ACC112 (cell line): ENCODE results near the gene CAMKMT.
"Not testable (repeated sequence)": the region's sequence is repeated elsewhere in the genome, so short reads cannot be mapped to it uniquely, and the experiment has no call there.

Experiments
- H2AFZ ChIP-seq: fragments of 200-600 bp; sonication (generic); one replicate; pipeline ENCODE4 v1.6.0; 2017; ENCODE audit warnings: antibody characterized with exemption, low read length; ENCODE audit not compliant: unreplicated experiment
- H3K27ac ChIP-seq: fragments of 200-600 bp; sonication (generic); 2 replicates; pipeline ENCODE4 v1.5.1; 2014; ENCODE audit warnings: low read depth, mild to moderate bottlenecking, antibody characterized with exemption, low read length, moderate library complexity
- H3K27me3 ChIP-seq: fragments of 200-600 bp; sonication (generic); 2 replicates; pipeline ENCODE4 v1.6.1; 2014; ENCODE audit warnings: mild to moderate bottlenecking, antibody characterized with exemption, low read length, moderate library complexity, mixed read lengths; ENCODE audit not compliant: insufficient read depth
- H3K36me3 ChIP-seq: fragments of 200-600 bp; sonication (generic); 2 replicates; pipeline ENCODE4 v1.6.1; 2016; ENCODE audit warnings: mild to moderate bottlenecking, antibody characterized with exemption, low read length, moderate library complexity, mixed read lengths; ENCODE audit not compliant: insufficient read depth
- H3K4me1 ChIP-seq: fragments of 200-600 bp; sonication (generic); one replicate; pipeline ENCODE4 v1.6.1; 2016; ENCODE audit warnings: low read length, mixed read lengths; ENCODE audit not compliant: insufficient read depth, unreplicated experiment, control insufficient read depth
- H3K4me3 ChIP-seq: fragments of 200-600 bp; sonication (generic); 2 replicates; pipeline ENCODE4 v1.5.1; 2014; ENCODE audit warnings: mild to moderate bottlenecking, low read depth, low read length
- H3K79me2 ChIP-seq: fragments of 200-600 bp; sonication (generic); one replicate; pipeline ENCODE4 v1.6.0; 2016; ENCODE audit warnings: low read length; ENCODE audit not compliant: control insufficient read depth, unreplicated experiment, insufficient read depth

CAMKMT gene

GRCh38 chr2:44580875-44581515 is 219.2 kb downstream of the CAMKMT start:
- H3K27me3 ChIP-seq, result no peaks in the 10 kb centered on the region
- no peak overlapping the region for H3K27ac ChIP-seq
- H3K36me3 ChIP-seq, result no peaks in the 10 kb centered on the region
- no peak overlapping the region for H2AFZ ChIP-seq
- H3K4me1 ChIP-seq, result peaks cover 18% of the 10 kb centered on the region
- H3K4me3 ChIP-seq, result no peak overlapping the region
- H3K79me2 ChIP-seq, result no peaks in the 10 kb centered on the region

GRCh38 chr2:44582363-44583008 is 220.7 kb downstream of the CAMKMT start:
- no peak overlapping the region for H2AFZ ChIP-seq
- H3K27me3 ChIP-seq, result no peaks in the 10 kb centered on the region
- no peak overlapping the region for H3K27ac ChIP-seq

DNA sequence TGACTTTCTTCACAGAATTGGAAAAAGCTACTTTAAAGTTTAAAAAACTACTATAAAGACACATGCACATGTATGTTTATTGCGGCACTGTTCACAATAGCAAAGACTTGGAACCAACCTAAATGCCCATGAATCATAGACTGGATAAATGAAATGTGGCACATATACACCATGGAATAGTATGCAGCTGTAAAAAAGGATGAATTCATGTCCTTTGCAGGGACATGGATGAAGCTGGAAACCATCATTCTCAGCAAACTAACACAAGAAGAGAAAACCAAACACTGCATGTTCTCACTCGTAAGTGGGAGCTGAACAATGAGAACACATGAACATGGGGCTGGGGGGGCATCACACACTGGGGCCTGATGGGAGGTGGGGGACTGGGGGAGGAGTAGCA is 233.9 kb downstream of the CAMKMT start:
- not testable (repeated sequence) for H3K4me1 ChIP-seq, H3K27ac ChIP-seq, H3K27me3 ChIP-seq, H3K79me2 ChIP-seq, H3K36me3 ChIP-seq, H3K4me3 ChIP-seq, H2AFZ ChIP-seq

More at GRCh38 chr2:44582363-44583008, 220.7 kb downstream of the CAMKMT start:
- no peaks in the 10 kb centered on the region for H3K79me2 ChIP-seq
- no peak overlapping the region for H3K4me3 ChIP-seq
- H3K4me1 ChIP-seq, result peaks cover 18% of the 10 kb centered on the region
- no peaks in the 10 kb centered on the region for H3K36me3 ChIP-seq

- Histone ChIP-seq H3K27ac (no peak overlapping the region), H3K79me2 (no peaks in the 10 kb centered on the region), H3K4me1 (no peaks in the 10 kb centered on the region), H3K27me3 (no peaks in the 10 kb centered on the region), H3K36me3 (no peaks in the 10 kb centered on the region), H2AFZ (no peak overlapping the region), H3K4me3 (no peak overlapping the region)
These were observed 235.0 kb downstream of the CAMKMT start for GRCh38 chr2:44596537-44597320.

DNA sequence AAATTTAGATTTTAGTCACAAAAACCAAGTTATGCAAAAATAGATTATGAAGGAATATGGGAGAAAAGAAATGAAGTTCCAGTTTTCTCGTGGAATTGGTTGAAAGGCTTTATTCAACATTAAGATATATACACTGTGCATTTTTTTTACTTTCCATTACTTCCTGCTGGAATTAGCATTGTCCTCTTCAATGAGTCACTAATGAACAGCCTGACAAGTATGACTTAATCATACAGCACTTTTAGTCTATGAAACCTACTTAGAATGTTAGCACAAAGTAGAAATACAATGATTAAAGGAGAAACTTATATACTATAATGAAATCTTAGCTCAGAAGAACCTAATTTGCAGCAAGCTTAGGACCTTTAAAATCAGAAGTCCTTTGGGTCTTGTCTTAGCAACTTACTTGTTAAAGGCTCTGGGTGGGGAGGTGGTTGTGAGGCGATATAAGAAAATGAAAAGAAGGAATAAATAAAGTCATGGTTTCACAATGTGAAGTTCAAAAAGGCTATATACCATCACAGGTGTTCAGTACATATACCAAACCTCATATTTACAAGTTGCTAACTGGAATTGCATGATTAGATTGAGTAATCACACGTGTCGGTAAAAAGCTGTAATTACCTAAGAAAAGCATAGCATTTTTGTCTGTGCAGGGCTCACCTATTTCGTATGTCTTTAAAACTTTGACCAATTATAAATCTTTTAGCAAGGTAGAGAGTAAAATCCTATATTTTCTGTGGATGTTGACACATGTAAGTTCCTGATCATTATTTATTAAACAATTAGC is 236.8 kb downstream of the CAMKMT start:
- H2AFZ ChIP-seq, result no peak overlapping the region
- no peak overlapping the region for H3K27ac ChIP-seq
- H3K79me2 ChIP-seq, result no peaks in the 10 kb centered on the region
- H3K27me3 ChIP-seq, result no peaks in the 10 kb centered on the region
- no peaks in the 10 kb centered on the region for H3K4me1 ChIP-seq
- H3K4me3 ChIP-seq, result no peak overlapping the region
- H3K36me3 ChIP-seq, result no peaks in the 10 kb centered on the region

GRCh38 chr2:44599130-44599529 is 237.4 kb downstream of the CAMKMT start:
- no peak overlapping the region for H3K4me3 ChIP-seq

GRCh38 chr2:44602446-44602845 is 240.7 kb downstream of the CAMKMT start:
- no peaks in the 10 kb centered on the region for H3K4me1 ChIP-seq
- no peak overlapping the region for H3K27ac ChIP-seq
- H3K27me3 ChIP-seq, result no peaks in the 10 kb centered on the region
- no peaks in the 10 kb centered on the region for H3K36me3 ChIP-seq
- H3K79me2 ChIP-seq, result no peaks in the 10 kb centered on the region
- H3K4me3 ChIP-seq, result no peak overlapping the region
- H2AFZ ChIP-seq, result no peak overlapping the region

More at GRCh38 chr2:44599130-44599529, 237.4 kb downstream of the CAMKMT start:
- no peaks in the 10 kb centered on the region for H3K27me3 ChIP-seq
- no peak overlapping the region for H3K27ac ChIP-seq
- H3K36me3 ChIP-seq, result no peaks in the 10 kb centered on the region
- H2AFZ ChIP-seq, result no peak overlapping the region
- no peaks in the 10 kb centered on the region for H3K79me2 ChIP-seq
- no peaks in the 10 kb centered on the region for H3K4me1 ChIP-seq

GRCh38 chr2:44605511-44605910 is 243.8 kb downstream of the CAMKMT start:
- Histone ChIP-seq H3K27me3 (no peaks in the 10 kb centered on the region), H2AFZ (no peak overlapping the region), H3K4me1 (no peaks in the 10 kb centered on the region), H3K27ac (no peak overlapping the region), H3K4me3 (no peak overlapping the region), H3K79me2 (no peaks in the 10 kb centered on the region), H3K36me3 (no peaks in the 10 kb centered on the region)

GRCh38 chr2:44612276-44612675 is 250.5 kb downstream of the CAMKMT start:
- no peaks in the 10 kb centered on the region for H3K36me3 ChIP-seq
- H3K27ac ChIP-seq, result no peak overlapping the region
- no peak overlapping the region for H2AFZ ChIP-seq

DNA sequence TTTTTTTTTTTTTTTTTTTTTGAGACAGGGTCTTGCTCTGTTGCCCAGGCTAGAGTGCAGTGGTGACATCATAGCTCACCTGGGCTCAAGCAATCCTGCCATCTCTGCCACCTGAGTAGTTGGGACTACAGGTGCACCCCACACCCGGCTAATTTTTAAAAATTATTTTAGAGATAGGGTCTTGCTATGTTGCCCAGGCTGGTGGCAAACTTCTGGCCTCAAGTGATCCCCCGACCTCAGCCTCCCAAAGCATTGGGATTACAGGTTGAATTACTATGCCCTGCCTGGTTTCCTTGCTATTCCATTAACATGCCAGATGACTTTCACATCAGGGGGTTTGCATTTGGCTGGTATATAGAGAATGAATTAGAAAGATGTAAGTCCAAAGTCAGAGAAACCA is 253.2 kb downstream of the CAMKMT start:
- Histone ChIP-seq H3K27me3 (no peaks in the 10 kb centered on the region), H3K27ac (no peak overlapping the region), H3K36me3 (no peaks in the 10 kb centered on the region), H3K4me1 (no peaks in the 10 kb centered on the region), H3K79me2 (no peaks in the 10 kb centered on the region), H2AFZ (no peak overlapping the region), H3K4me3 (no peak overlapping the region)

More at GRCh38 chr2:44612276-44612675, 250.5 kb downstream of the CAMKMT start:
- no peaks in the 10 kb centered on the region for H3K27me3 ChIP-seq
- no peaks in the 10 kb centered on the region for H3K79me2 ChIP-seq
- H3K4me1 ChIP-seq, result no peaks in the 10 kb centered on the region
- H3K4me3 ChIP-seq, result no peak overlapping the region
